ENCODE results near the gene LRRC57. TPM values are rescaled to one million over a fixed set of nuclear protein-coding genes. Genes with fewer than 3 reads are reported as not detected.

Gene LRRC57
- total and polyA plus RNA-seq, 2 donors = 9.6 to 13.8 TPM

DNA sequence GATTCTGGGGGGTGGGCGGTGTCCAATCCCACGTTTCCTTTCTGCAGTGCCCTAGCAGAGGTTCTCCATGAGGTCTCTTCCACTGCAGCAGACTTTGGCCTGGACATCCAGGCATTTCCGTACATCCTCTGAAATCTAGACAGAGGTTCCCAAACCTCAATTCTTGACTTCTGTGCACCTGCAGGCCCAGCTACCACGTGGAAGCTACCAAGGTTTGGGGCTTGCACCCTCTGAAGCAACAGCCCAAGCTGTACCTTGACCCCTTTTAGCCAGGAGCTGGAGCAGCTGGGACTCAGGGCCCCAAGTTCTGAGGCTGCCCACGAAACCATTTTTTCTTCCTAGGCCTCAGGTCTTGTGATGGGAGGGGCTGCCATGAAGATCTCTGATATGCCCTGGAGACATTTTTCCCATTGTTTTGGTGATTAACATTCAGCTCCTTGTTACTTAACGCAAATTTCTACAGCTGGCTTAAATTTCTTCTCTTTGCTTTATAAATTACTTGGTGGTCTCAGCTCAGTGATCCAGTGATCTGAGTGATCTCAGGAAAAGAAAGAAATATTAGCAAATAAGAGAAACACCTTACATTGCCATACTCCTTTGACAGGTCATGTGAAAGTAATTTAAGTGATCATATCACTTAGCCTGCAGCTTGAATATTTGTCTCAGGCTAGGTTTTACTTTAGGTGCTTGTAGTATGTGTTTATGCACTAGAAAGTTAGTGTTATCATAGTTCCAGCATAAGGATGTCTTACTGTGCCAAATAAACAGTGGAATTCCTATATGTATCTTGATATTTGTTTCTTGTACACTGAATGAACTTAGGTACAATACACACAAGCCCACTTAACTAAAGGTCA lies 50.2 kb downstream of the LRRC57 start:
- 91% methylated on average over 6 of the region's 6 CpGs for WGBS

DNA sequence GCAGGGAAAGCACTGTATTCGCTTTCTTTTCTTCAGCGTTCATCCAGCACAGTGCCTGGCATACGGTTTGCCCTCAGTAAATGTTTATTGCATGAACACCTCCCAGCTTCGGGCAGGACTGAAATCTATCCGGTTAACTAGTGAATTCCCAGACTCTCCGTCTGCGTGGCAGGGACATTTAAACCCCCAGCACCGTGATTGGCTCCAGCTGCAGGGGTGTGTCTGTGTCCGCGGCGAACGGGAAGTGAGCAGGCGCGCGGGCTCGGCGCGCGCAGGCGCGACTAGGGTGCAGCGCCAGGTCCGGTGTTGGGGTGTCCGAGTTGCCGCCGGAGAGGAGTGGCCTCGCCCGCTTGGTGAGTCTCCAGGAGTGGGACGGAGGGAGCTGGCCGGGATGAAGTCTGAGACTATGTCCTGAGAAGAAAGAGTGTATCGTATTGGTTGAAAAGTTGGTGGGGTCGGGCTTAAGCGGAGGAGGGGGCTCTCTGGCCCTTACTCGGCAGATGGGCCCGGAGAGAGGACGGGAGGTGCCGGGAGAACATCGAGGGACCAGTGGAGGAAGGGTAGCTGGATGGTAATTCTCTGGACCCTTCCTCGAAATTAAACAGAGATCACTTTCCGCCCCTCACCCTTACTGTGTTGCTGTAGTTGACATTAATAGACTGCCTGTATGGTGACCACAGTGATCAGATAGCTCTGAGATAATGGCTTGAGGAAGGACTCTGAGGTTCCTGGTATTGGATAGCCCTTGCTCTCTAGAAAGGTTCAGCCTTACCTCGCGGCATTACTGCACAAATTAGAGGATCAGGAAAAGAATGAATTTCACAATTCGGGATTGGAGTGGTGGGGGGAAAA lies 53.0 kb downstream of the LRRC57 start, which contains the start of gene SNAP23:
SNAP23 (plus strand) TSS at position 274 of the 852 bp plus-strand sequence. CDS start 16,213 bp downstream, outside the sequence.
- H3K4me1 ChIP-seq (ENCODE audit: control insufficient read depth in 2 of 2, insufficient read depth in 2 of 2, low read length in 2 of 2) = peaks cover 13 to 22% of the 10 kb centered on the region in 2 donors

More for the DNA sequence above, 50.2 kb downstream of the LRRC57 start:
- no peaks in the 10 kb centered on the region for H3K36me3 ChIP-seq (ENCODE audit: control insufficient read depth in 2 of 2, insufficient read depth in 2 of 2, low read length in 1 of 2)
- H3K9me3 ChIP-seq (ENCODE audit: control insufficient read depth in 2 of 2, insufficient read depth in 1 of 2, low read length in 1 of 2) = no peaks in the 10 kb centered on the region
- no peak overlapping the region for H3K27ac ChIP-seq (ENCODE audit: low read depth in 1 of 2, low read length in 1 of 2)
- H3K27me3 ChIP-seq (ENCODE audit: control insufficient read depth in 2 of 2, insufficient read depth in 1 of 2, low read length in 1 of 2) = no peaks in the 10 kb centered on the region
- H3K4me3 ChIP-seq (ENCODE audit: low read length in 2 of 2) = no peak overlapping the region
- peaks cover 13% of the 10 kb centered on the region in 2 donors for H3K4me1 ChIP-seq (ENCODE audit: control insufficient read depth in 2 of 2, insufficient read depth in 2 of 2, low read length in 2 of 2)
- no peak for DNase-seq (ENCODE audit: low read depth in 6 of 9, low spot score in 9 of 9)

GRCh38 chr15:42494998-42495360 lies 53.6 kb downstream of the LRRC57 start:
- peaks cover 13 to 22% of the 10 kb centered on the region in 2 donors for H3K4me1 ChIP-seq (ENCODE audit: control insufficient read depth in 2 of 2, insufficient read depth in 2 of 2, low read length in 2 of 2)
- no peaks in the 10 kb centered on the region for H3K36me3 ChIP-seq (ENCODE audit: control insufficient read depth in 2 of 2, insufficient read depth in 2 of 2, low read length in 1 of 2)
- H3K27me3 ChIP-seq (ENCODE audit: control insufficient read depth in 2 of 2, insufficient read depth in 1 of 2, low read length in 1 of 2) = no peaks in the 10 kb centered on the region
- peak overlapping the region; percentile 75 to 94 for H3K4me3 ChIP-seq (ENCODE audit: low read length in 2 of 2)
- peak overlapping the region; percentile 86 to 89 for H3K27ac ChIP-seq (ENCODE audit: low read depth in 1 of 2, low read length in 1 of 2)
- 19% methylated on average over 10 of the region's 10 CpGs for WGBS
- peak in 6 of 9 donors; percentile 11 to 43 (median 28) for DNase-seq (ENCODE audit: low read depth in 6 of 9, low spot score in 9 of 9)
- H3K9me3 ChIP-seq (ENCODE audit: control insufficient read depth in 2 of 2, insufficient read depth in 1 of 2, low read length in 1 of 2) = no peaks in the 10 kb centered on the region

More for the DNA sequence above, 53.0 kb downstream of the LRRC57 start, which contains the start of gene SNAP23:
- DNase-seq (ENCODE audit: low read depth in 6 of 9, low spot score in 9 of 9) = peak; percentile 61 to 86 (median 73)
- no peaks in the 10 kb centered on the region for H3K36me3 ChIP-seq (ENCODE audit: control insufficient read depth in 2 of 2, insufficient read depth in 2 of 2, low read length in 1 of 2)
- no peaks in the 10 kb centered on the region for H3K9me3 ChIP-seq (ENCODE audit: control insufficient read depth in 2 of 2, insufficient read depth in 1 of 2, low read length in 1 of 2)
- no peaks in the 10 kb centered on the region for H3K27me3 ChIP-seq (ENCODE audit: control insufficient read depth in 2 of 2, insufficient read depth in 1 of 2, low read length in 1 of 2)
- WGBS = under 1% methylated on average over 43 of the region's 43 CpGs
- H3K27ac ChIP-seq (ENCODE audit: low read depth in 1 of 2, low read length in 1 of 2) = peak within 1 kb of the TSS; percentile 86 to 89
- H3K4me3 ChIP-seq (ENCODE audit: low read length in 2 of 2) = peak within 1 kb of the TSS; percentile 75 to 94

GRCh38 chr15:42493679-42494078 lies 54.9 kb downstream of the LRRC57 start:
- H3K27me3 ChIP-seq (ENCODE audit: control insufficient read depth in 2 of 2, insufficient read depth in 1 of 2, low read length in 1 of 2) = no peaks in the 10 kb centered on the region
- H3K4me3 ChIP-seq (ENCODE audit: low read length in 2 of 2) = no peak overlapping the region
- WGBS = 88% methylated on average over 1 of the region's 1 CpG
- H3K36me3 ChIP-seq (ENCODE audit: control insufficient read depth in 2 of 2, insufficient read depth in 2 of 2, low read length in 1 of 2) = no peaks in the 10 kb centered on the region
- peaks cover 13 to 22% of the 10 kb centered on the region in 2 donors for H3K4me1 ChIP-seq (ENCODE audit: control insufficient read depth in 2 of 2, insufficient read depth in 2 of 2, low read length in 2 of 2)
- H3K27ac ChIP-seq (ENCODE audit: low read depth in 1 of 2, low read length in 1 of 2) = no peak overlapping the region
- DNase-seq (ENCODE audit: low read depth in 6 of 9, low spot score in 9 of 9) = no peak
- no peaks in the 10 kb centered on the region for H3K9me3 ChIP-seq (ENCODE audit: control insufficient read depth in 2 of 2, insufficient read depth in 1 of 2, low read length in 1 of 2)

DNA sequence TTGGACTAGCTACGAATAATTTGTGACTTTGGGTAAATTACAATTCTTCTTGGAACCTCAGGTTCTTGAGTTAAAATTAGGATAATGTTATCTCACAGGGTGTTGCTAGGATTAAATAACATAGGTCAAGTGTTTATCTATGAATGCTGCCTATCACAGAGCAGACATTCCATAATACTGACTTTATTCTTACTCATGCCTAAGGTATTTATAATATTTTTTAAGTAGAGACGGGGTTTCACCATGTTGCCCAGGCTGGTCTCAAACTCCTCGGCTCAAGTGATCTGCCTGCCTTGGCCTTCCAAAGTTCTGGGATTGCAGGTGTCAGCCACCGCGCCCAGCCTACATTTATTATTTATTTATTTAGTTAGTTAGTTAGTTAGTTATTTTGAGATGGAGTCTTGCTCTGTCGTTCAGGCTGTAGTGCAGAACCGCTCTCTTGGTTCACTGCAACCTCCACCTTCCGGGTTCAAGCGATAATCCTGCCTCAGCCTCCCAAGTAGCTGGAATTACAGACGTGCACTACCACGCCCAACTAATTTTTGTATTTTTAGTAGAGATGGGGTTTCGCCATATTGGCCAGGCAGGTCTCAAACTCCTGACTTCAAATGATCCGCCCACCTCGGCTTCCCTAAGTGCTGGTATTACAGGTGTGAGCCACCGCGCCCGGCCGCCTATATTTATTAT lies 56.9 kb downstream of the LRRC57 start:
- Histone ChIP-seq H3K36me3 (ENCODE audit: control insufficient read depth in 2 of 2, insufficient read depth in 2 of 2, low read length in 1 of 2) (no peaks in the 10 kb centered on the region), H3K4me3 (ENCODE audit: low read length in 2 of 2) (peak overlapping the region; percentile 93 to 99), H3K9me3 (ENCODE audit: control insufficient read depth in 2 of 2, insufficient read depth in 1 of 2, low read length in 1 of 2) (no peaks in the 10 kb centered on the region), H3K27ac (ENCODE audit: low read depth in 1 of 2, low read length in 1 of 2) (peak overlapping the region; percentile 97 to 99), H3K27me3 (ENCODE audit: control insufficient read depth in 2 of 2, insufficient read depth in 1 of 2, low read length in 1 of 2) (no peaks in the 10 kb centered on the region), H3K4me1 (ENCODE audit: control insufficient read depth in 2 of 2, insufficient read depth in 2 of 2, low read length in 2 of 2) (peaks cover 13 to 17% of the 10 kb centered on the region in 2 donors)
- 94% methylated on average over 18 of the region's 18 CpGs for WGBS
- no peak for DNase-seq (ENCODE audit: low read depth in 6 of 9, low spot score in 9 of 9)

GRCh38 chr15:42490671-42491538 lies 57.7 kb downstream of the LRRC57 start, which contains the start of gene ZNF106:
ZNF106 (minus strand) TSS chr15:42491141; CDS start chr15:42472289, 18,852 bp downstream.
- Histone ChIP-seq H3K27me3 (ENCODE audit: control insufficient read depth in 2 of 2, insufficient read depth in 1 of 2, low read length in 1 of 2) (no peaks in the 10 kb centered on the region), H3K27ac (ENCODE audit: low read depth in 1 of 2, low read length in 1 of 2) (peak within 1 kb of the TSS; percentile 97 to 99), H3K36me3 (ENCODE audit: control insufficient read depth in 2 of 2, insufficient read depth in 2 of 2, low read length in 1 of 2) (no peaks in the 10 kb centered on the region), H3K4me1 (ENCODE audit: control insufficient read depth in 2 of 2, insufficient read depth in 2 of 2, low read length in 2 of 2) (peaks cover 7 to 17% of the 10 kb centered on the region in 2 donors), H3K4me3 (ENCODE audit: low read length in 2 of 2) (peak within 1 kb of the TSS; percentile 93 to 99), H3K9me3 (ENCODE audit: control insufficient read depth in 2 of 2, insufficient read depth in 1 of 2, low read length in 1 of 2) (no peaks in the 10 kb centered on the region)
- WGBS = 1% methylated on average over 51 of the region's 51 CpGs
- peak; percentile 70 to 95 (median 86) for DNase-seq (ENCODE audit: low read depth in 6 of 9, low spot score in 9 of 9)

DNA sequence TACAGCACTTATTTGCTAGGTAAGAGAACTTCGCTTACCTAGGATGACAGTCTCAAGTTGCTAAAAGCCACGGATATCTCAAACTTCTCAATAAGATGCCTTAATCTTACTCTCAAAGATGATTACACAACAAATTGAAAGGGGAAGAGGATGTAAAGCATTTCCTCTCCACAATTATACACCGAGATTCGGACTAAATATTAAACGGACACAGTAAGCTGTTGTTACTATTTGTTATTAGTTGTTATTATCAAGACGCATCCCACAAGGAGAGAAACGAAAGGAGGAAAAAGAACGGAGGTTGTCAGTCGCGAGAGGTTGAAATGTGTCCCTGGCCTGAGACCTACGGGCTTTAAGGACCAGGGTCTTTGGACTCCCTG lies 58.3 kb downstream of the LRRC57 start:
- Histone ChIP-seq H3K36me3 (ENCODE audit: control insufficient read depth in 2 of 2, insufficient read depth in 2 of 2, low read length in 1 of 2) (no peaks in the 10 kb centered on the region), H3K27ac (ENCODE audit: low read depth in 1 of 2, low read length in 1 of 2) (peak overlapping the region; percentile 94 to 97), H3K4me1 (ENCODE audit: control insufficient read depth in 2 of 2, insufficient read depth in 2 of 2, low read length in 2 of 2) (peaks cover 5 to 17% of the 10 kb centered on the region in 2 donors), H3K9me3 (ENCODE audit: control insufficient read depth in 2 of 2, insufficient read depth in 1 of 2, low read length in 1 of 2) (no peaks in the 10 kb centered on the region), H3K27me3 (ENCODE audit: control insufficient read depth in 2 of 2, insufficient read depth in 1 of 2, low read length in 1 of 2) (no peaks in the 10 kb centered on the region), H3K4me3 (ENCODE audit: low read length in 2 of 2) (peak overlapping the region; percentile 93 to 99)
- 3% methylated on average over 11 of the region's 11 CpGs for whole genome bisulfite sequencing
- peak in 5 of 9 donors; percentile 8 to 38 (median 22) for DNase-seq (ENCODE audit: low read depth in 6 of 9, low spot score in 9 of 9)

Data from thymus (tissue), 11 donors.